Suppressor macrophage (primary cell): ENCODE measurements around the gene ATG5.
"Not testable (repeated sequence)": the region's sequence is repeated elsewhere in the genome, so short reads cannot be mapped to it uniquely, and the experiment has no call there.

Experiments used
- DNase-seq, 4 experiments: peaks; one replicate each; pipeline ENCODE4 v3.0.0-alpha.2; 2020 to 2022

Gene ATG5

DNA sequence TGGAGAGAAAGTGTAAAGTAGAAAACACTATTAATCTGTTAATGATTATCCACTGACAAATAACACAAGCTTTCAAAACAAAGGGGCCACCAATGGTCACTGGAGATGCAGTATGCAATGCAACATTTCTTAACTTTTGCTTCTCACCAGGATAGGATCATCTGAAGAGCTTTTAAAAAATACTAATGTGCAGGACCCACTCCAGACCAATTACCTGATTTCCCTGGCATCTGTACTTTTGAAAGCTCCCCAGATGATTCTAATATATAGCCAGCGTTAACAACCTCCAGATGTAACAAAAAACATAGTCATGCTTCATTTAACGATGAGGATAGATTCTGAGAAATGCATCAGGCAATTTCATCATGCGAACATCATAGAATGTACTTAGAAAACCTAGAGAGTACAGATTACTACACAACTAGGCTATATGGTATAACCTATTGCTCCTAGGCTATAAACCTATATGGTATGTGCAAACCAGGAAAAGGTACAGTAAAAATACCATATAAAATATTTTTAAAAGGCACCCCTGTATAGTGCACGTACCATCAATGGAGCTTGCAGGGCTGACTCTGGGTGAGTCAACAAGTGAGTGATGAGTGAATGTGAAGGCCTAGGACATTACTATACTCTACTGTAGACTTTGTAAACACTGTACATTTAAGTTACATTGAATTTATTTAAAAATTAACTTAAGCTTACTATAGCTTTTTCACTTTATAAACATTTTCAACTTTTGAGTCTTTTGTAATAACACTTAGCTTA, 69.2 kb downstream of the ATG5 start:
- DNase-seq: no peak

DNA sequence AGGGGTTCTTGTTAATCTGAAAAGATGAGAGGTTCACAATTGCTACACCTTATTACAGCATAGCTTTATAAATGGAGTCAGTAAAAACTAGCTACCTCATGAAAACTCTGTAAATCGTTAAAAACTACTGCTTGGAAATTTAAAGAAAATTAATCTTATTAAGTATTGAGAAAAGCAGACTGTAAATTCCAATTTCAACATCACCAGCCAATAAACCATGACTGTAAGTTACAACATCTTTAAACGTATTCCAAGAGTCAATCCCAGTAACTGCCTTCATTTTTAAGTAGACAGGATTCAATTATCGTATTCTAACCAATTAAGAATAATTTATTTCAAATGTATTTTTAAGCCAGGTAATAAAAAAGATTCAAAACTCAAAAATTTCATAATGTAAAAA, 70.3 kb downstream of the ATG5 start:
- DNase-seq: no peak

DNA sequence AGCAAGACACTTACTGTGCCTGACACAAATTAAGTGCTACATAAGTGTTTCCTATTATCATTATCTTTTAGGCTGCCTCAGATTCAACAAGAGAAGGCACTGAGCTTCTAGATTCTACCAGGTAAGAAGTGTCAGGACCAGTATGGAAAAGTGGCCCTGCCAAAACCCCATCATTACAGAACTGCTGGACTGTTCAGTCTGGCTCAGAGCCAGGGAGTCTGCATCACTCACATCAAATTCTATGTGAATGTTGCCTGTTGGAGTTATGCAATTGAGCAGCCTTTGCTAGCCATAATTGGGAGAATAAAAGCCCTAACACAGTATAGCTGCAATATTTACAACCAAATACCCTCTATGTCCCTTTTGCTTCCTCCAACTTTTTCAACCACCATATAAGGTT, 70.9 kb downstream of the ATG5 start:
- no peak for DNase-seq

GRCh38 chr6:106253731-106254130, 71.8 kb downstream of the ATG5 start:
- no peak for DNase-seq

DNA sequence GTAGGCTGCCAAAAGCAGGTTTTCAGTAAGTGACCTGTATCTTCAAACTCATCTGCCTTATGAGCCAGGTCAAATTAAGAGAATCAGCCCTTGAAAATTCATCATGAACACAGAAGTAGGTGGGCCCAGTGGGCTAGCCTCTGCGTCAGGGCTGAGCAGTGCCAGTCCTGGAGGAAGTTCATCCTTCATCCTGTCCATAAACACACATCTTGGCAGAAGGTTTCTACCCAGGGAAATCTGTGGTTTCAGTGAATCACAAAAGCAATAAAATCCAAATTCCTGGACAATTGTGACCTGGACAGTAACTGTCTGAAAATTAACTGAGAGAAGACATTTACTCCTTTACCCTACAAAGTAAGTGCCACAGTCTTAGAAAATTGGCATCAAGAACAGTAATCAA, 72.4 kb downstream of the ATG5 start:
- no peak for DNase-seq

GRCh38 chr6:106252687-106253086, 72.9 kb downstream of the ATG5 start:
- no peak for DNase-seq

DNA sequence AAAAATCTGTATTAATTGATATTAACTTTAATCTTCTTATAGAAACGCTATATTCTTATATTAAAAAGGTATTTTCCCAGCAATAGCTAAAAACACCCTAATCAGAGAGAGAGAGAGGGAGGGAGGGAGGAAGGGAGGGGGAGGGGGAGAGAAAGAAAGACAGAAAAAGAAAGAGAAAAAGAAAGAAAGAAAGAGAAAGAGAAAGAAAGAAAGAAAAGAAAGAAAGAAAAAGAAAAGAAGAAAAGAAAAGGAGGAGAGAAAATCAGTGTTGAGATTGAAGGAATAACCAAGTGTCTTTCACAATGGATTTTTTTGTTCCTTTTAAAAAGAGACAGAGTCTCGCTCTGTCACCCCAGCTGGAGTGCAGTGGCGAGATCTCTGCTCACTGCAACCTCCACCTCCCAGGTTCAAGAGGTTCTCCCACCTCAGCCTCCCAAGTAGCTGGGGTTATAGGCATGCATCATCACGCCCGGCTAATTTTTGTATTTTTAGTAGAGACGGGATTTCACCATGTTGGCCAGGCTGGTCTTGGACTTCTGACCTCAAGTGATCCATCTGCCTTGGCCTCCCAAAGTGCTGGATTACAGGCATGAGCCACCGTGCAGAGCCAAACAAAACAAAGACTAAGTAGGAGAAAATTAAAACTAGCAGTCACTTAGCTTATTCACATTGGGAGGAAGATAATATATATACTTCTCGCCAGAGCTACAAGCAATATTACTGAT, 73.9 kb downstream of the ATG5 start:
- DNase-seq: not testable (repeated sequence)

DNA sequence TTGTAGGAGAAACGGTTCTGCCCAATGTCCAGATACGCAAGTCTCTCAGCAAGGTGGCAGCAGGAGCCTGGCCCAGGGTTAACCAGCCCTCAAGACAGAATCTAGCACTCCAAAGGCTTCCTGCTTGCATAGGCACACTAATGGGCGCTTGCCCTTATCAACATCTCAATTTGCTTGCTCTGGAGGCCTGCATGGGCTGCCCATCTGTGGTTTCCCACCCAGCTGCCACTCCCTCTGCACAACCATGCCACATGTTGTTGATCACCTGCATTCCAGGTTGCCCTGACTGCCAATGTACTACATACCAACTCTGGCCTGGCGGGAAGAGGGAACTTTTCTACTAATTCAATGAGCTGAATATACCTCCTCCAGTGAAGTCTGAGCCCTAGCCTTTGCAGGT, 74.6 kb downstream of the ATG5 start:
- DNase-seq: no peak

DNA sequence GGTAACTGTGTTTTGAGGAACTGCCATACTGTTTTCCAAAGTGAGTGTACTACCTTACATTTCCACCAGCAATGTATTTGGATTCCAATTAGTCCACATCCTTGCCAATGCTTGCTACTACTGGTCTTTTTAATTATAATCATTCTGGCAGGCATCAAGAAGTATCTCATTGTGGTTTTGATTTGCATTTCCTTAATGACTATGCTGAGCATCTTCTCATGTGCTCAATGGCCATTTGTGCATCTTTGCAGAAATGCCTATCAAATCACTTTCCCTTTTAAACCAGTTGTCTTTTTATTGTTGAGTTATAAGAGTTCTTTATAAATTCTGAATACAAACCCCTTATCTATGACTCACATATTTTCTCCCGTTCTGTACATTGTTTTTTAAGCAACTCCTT, 75.9 kb downstream of the ATG5 start:
- DNase-seq: no peak

GRCh38 chr6:106247733-106248132, 77.8 kb downstream of the ATG5 start:
- DNase-seq: no peak

DNA sequence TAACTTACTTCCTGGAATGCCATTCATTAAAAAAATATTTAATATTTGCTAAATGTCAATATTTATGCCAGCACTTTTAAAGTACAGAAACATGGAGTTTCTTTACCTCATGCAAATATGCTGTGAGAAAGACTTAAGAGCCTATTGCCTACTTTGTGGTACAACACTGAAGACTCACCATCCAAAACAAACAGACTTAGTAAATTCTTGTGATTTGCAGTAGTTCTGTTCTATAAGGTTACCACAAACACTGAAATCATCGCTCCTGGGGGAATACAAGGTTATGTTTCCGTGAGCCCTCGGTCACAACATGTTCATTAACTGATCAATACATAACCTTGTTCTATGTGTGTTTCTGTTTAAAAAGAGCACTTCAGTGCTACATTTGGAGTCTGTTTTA, 78.3 kb downstream of the ATG5 start:
- DNase-seq: no peak

- no peak for DNase-seq
Measured at GRCh38 chr6:106244931-106245330, 80.6 kb downstream of the ATG5 start.

- no peak for DNase-seq
Measured at GRCh38 chr6:106244521-106244920, 81.0 kb downstream of the ATG5 start.

GRCh38 chr6:106243261-106243660, 82.3 kb downstream of the ATG5 start:
- DNase-seq: no peak

DNA sequence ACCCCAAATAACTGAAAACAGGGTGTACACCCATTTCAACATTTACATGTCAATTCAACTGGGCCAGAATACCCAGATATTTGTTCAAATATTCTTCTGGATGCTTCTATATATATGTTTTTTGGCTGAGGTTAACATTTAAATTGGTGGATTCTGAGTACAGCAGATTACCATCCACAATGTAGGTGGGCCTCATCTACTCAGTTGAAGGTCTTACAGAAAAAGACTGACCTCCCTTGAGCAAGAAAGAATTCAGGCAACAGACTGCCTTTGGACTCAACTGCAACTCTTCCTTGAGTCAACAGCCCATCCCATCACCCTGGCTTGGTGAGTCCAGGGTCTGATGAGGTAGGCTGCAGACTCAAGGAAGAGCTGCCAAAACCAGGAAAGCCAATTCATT, 84.1 kb downstream of the ATG5 start:
- no peak for DNase-seq

GRCh38 chr6:106237286-106237685, 88.3 kb downstream of the ATG5 start:
- DNase-seq: no peak

DNA sequence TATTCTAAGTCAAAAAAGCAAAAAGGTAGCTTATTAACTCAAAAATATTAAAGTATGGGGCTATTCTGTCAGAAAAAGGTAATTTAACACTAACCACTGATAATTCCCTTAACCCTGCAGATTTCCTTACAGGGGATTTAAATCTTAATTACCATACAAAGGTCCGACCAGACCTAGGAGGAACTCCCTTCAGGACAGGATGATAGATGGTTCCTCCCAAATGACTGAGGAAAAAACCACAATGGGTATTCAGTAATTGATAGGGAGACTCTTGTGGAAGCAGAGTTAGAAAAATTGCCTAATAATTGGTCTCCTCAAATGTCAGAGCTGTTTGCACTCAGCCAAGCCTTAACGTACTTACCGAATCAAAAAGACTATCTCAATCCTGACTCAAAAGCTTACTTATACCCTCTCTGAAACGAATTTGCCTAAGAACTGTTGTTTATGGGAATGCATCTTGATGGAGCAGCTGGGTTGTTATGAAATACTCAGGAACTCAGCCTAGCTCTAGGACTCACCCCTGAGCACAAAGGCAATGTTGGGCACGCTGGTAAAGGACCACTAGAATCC, 95.6 kb downstream of the ATG5 start:
- not testable (repeated sequence) for DNase-seq

- DNase-seq: no peak
Measured at GRCh38 chr6:106227612-106228507, 97.7 kb downstream of the ATG5 start.

DNA sequence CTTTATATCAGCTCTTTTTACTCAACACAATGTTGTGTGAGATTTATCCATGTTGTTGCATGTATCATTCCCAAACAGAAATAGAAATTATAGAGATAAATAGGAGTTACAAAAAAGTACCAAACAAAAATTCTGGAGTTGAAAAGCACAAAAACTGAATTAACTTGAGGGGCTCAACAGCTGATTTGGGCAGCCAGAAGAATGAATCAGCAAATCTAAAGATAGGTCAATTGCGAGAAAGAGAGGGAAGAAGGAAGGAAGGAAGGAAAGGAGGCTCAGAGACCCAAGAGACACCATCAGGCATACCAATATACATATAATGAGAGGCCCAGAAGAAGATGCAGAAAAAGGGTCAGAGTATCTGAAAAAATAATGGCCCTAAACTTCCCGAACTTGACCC, 98.9 kb downstream of the ATG5 start:
- no peak for DNase-seq

GRCh38 chr6:106225581-106225980, 100.0 kb downstream of the ATG5 start:
- no peak for DNase-seq

DNA sequence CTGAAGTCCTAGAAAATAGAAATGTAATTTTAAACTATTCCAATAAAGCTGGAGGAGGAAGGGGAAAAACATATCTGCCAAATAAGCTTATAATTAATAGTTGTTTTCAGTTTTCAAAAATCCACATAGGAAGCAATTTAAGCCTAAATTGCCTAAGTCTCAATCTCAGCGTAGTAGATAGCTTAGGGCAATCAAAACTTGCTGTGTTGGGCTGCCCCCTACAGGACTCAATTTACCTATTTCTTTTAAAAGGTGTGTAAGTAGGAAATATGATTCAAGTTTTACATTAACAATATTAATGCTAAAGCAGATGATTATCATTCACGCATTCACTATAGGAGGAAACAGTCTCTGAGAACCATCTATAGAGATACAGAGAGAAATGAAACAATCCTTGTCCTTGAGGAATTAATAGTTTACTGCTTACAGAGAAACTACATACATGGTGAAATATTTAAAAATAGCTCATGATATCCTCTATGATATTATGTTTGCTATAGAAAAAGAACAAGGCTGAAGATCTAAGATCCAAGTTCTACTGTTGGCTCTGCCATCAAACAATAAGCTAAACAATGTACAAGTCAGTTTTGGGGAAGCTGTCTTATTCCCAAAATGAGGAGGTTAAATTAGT, 102.1 kb downstream of the ATG5 start:
- peak; percentile 80 to 90 (median 86) for DNase-seq

DNA sequence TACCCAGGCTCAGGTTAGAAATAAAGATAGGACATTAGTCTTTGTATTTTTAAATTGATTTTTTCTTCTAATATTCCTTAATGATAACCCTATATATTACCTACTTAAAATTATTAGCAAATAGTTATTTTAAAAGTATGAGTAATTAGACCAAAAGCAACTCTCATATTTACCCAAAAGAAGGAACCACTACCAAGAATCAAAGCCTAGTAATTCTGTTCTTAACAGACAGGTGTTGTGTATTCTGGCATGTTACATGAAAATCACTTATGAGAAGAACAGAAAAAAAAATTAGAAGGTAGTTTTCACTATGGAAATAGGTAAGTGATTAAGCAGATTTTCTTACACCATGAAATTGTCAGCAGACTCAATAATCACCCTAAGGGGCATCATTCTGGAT, 105.1 kb downstream of the ATG5 start:
- no peak for DNase-seq
